Heart right ventricle (tissue), 16 donors: ENCODE results near the gene TRPM5. TPM values are rescaled to one million over a fixed set of nuclear protein-coding genes. Genes with fewer than 3 reads are reported as not detected.

Source experiments
- ATAC-seq, 8 donors: fragments of 200-7000 bp; cut with Tn5 transposase; one replicate each; pipeline ENCODE4 v1.9.1; 2020; ENCODE audit warnings: mild to moderate bottlenecking in 8 of 8, moderate library complexity in 8 of 8, moderate number of reproducible peaks in 1 of 8
- DNase-seq, 2 donors: peaks; one replicate each; pipeline ENCODE4 v3.0.0-alpha.2; 2020
- H3K27ac ChIP-seq, 10 donors: fragments of 200-600 bp; sonication (generic) in 2 of 10; one replicate each; pipeline versions ENCODE4 v1.5.0 to v1.8.0; 2020 to 2022; ENCODE audit warnings: mild to moderate bottlenecking in 3 of 10
- H3K27me3 ChIP-seq, 7 donors: fragments of 200-600 bp; one replicate each; pipeline ENCODE4 v1.8.0; 2021 to 2022; ENCODE audit warnings: mild to moderate bottlenecking in 2 of 7
- H3K36me3 ChIP-seq, 9 donors: fragments of 200-600 bp; sonication (generic) in 1 of 9; one replicate each; pipeline versions ENCODE4 v1.5.0 to v1.8.0; 2020 to 2022; ENCODE audit warnings: mild to moderate bottlenecking in 2 of 9
- H3K4me1 ChIP-seq, 9 donors: fragments of 200-600 bp; sonication (generic) in 1 of 9; one replicate each; pipeline versions ENCODE4 v1.5.0 to v1.8.0; 2020 to 2022; ENCODE audit warnings: mild to moderate bottlenecking in 4 of 9
- H3K4me3 ChIP-seq, 10 donors: fragments of 200-600 bp; sonication (generic) in 2 of 10; one replicate each; pipeline versions ENCODE4 v1.5.0 to v1.8.0; 2020 to 2022; ENCODE audit warnings: mild to moderate bottlenecking in 7 of 10, moderate library complexity in 2 of 10
- H3K9me3 ChIP-seq, 11 donors: fragments of 200-600 bp in 10 of 11; sonication (generic) in 2 of 11; one replicate each; pipeline versions ENCODE4 v1.5.0 to v1.8.0; 2013 to 2022; ENCODE audit warnings: mild to moderate bottlenecking in 2 of 11, control low read depth in 1 of 11, moderate library complexity in 1 of 11
- WGBS, 2 donors: extraction: QIAGEN DNeasy Blood & Tissue Kit; methylation state at CpG; one replicate each; pipeline ENCODE4 v1.1.7; 2013; ENCODE audit warnings: inconsistent platforms in 1 of 2; 5-methylcytosine and 5-hydroxymethylcytosine counted together
- intact Hi-C, 10 donors: fragments of 100-400 bp; cut with DNase I; formaldehyde crosslinking; loops; one replicate each; pipeline versions ENCODE4 v1.11.1 to v1.14.2; 2022
- polyA plus RNA-seq, 2 donors: library from polyadenylated mRNA; stranded (reverse); fragments of 200-250 nt; gene quantifications; one replicate each; pipeline ENCODE4 v1.2.3, GENCODE V29; 2013
- total RNA-seq, 10 donors: library from RNA; stranded (reverse); fragmentation: NEBNext Ultra II Directional in 3 of 10; extraction: Animal tissue kit (Norgen Biotek cat#: 25700) in 3 of 10; gene quantifications; one replicate each; pipeline versions ENCODE4 v1.2.1 to v1.2.4, GENCODE V29; 2021 to 2023
- TF ChIP-seq, protein P1 (sequence below), 9 donors: fragments of 200-600 bp; sonication (generic) in 2 of 9; IDR thresholded peaks; one replicate each; pipeline versions ENCODE4 v1.5.0 to v1.8.0; 2021 to 2022; ENCODE audit warnings: antibody characterized with exemption in 9 of 9, mild to moderate bottlenecking in 5 of 9, moderate library complexity in 1 of 9
- donor health status: Arrhythmogenic right ventricular cardiomyopathy.
- donor health status: ischemic (EF 13 %, LVEDD 7.1; RV severe dilation, severe dysfunction).
- donor health status: healthy with polysubstance abuse.
- donor health status: DM: no; HTN: yes; CAD: no.
- donor health status: DM: no; HTN: no; CAD: no.
- donor health status: ischemic (EF 25% LVEDD 6.9; RV normal size, moderate dysfunction).
- donor health status: ischemic (EF 25% LVEDD 5.7; RV mildly dilated, moderate dysfunction).
- donor health status: healthy.
- donor health status: DM: yes; HTN: yes; CAD: no.
- donor health status: Ischemic cardiomyopathy.
- donor health status: ischemic (EF 35%, LVEDD 5.7; RV mildly dilated, moderate dysfunction).
- donor health status: nonischemic (EF 11% LVEDD 7.7; RV severe dilation, severe dysfunction).
- donor health status: DM: yes; HTN: yes; CAD: no.
- donor health status: PGD.
- donor health status: ischemic (EF 29% LVEDD 5.4; RV normal size, mild dysfunction).
- donor health status: nonischemic (EF 23%, LVEDD 6.1; RV moderate dilation, normal function).

TRPM5 gene
- total and polyA plus RNA-seq, 12 donors, result not detected

DNA sequence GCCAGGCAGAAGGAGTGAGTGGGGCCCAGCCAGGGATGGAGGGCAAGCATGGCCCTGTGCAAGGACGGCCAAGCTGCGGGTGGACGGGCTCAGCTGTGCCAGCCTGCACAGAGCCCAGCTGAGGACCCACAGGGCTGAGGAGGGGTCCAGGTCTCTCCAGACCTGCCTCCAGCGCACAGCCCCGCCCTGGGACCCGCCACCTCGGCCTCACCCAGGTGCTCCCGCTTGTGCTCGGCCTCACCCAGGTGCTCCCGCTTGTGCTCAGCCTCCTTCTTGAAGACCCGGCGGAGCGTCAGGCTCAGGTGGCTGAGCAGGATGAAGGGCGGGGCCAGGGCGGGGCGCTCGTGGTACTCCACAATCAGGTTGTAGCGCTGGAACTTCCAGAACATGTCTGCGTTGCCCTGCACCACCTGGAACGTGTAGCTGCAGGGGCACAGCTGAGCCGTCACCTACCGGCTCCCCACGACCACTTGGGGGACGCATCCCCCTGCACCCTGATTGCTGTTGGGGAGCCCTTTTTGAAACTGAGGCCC lies 37.4 kb downstream of the TRPM5 start:
- peaks cover under 1 to 6% (median 4%) of the 10 kb centered on the region in 9 donors for H3K4me1 ChIP-seq
- TF ChIP-seq, protein P1, sequence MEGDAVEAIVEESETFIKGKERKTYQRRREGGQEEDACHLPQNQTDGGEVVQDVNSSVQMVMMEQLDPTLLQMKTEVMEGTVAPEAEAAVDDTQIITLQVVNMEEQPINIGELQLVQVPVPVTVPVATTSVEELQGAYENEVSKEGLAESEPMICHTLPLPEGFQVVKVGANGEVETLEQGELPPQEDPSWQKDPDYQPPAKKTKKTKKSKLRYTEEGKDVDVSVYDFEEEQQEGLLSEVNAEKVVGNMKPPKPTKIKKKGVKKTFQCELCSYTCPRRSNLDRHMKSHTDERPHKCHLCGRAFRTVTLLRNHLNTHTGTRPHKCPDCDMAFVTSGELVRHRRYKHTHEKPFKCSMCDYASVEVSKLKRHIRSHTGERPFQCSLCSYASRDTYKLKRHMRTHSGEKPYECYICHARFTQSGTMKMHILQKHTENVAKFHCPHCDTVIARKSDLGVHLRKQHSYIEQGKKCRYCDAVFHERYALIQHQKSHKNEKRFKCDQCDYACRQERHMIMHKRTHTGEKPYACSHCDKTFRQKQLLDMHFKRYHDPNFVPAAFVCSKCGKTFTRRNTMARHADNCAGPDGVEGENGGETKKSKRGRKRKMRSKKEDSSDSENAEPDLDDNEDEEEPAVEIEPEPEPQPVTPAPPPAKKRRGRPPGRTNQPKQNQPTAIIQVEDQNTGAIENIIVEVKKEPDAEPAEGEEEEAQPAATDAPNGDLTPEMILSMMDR (IDR thresholded peaks at IDR 0.05), result no peak
- ATAC-seq (no peak), DNase-seq (no peak)
- H3K27ac ChIP-seq, result no peak overlapping the region
- no peak overlapping the region for H3K4me3 ChIP-seq
- intact Hi-C loops, result loop anchor here in 1 of 10 donors (5.0 kb wide), 1 partner anchor 35 kb away; no protein-coding TSS in a partner anchor
- WGBS, 2 donors, result 88 to 89% methylated on average over 24 of the region's 24 CpGs
- no peaks in the 10 kb centered on the region for H3K27me3 ChIP-seq
- H3K36me3 ChIP-seq, result peaks cover 0 to 26% (median 13%) of the 10 kb centered on the region in 9 donors
- no peaks in the 10 kb centered on the region for H3K9me3 ChIP-seq

DNA sequence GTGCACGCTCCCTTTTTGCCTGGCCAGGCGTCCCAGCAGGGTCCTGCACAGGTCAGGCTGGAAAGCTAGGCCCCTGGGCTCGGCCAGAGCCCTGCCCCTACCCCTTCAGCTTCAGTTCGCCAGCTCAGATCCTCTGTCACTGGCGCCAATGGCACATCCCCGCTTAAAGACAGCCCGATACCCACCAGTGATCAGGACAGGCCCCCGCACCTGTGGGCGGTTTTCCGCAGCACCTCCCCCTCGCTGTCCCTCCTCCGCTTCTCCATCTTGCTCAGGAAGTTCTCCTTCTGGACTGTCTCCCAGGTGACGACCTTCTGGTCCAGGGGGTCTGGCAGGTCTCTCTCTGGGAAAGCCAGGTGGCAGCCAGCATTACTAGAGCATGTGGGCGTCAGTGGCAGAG lies 37.9 kb downstream of the TRPM5 start:
- intact Hi-C loops, result loop anchor here in 1 of 10 donors (5.0 kb wide), 1 partner anchor 34 kb away; no protein-coding TSS in a partner anchor
- Histone ChIP-seq H3K9me3 (no peaks in the 10 kb centered on the region), H3K4me1 (peaks cover 6 to 11% (median 9%) of the 10 kb centered on the region in 9 donors), H3K27ac (no peak overlapping the region), H3K4me3 (no peak overlapping the region), H3K27me3 (no peaks in the 10 kb centered on the region), H3K36me3 (peaks cover 0 to 27% (median 13%) of the 10 kb centered on the region in 9 donors)
- TF ChIP-seq, protein P1 (IDR thresholded peaks at IDR 0.05), result no peak
- DNase-seq (no peak), ATAC-seq (no peak)
- WGBS, 2 donors, result 91 to 93% methylated on average over 14 of the region's 14 CpGs

DNA sequence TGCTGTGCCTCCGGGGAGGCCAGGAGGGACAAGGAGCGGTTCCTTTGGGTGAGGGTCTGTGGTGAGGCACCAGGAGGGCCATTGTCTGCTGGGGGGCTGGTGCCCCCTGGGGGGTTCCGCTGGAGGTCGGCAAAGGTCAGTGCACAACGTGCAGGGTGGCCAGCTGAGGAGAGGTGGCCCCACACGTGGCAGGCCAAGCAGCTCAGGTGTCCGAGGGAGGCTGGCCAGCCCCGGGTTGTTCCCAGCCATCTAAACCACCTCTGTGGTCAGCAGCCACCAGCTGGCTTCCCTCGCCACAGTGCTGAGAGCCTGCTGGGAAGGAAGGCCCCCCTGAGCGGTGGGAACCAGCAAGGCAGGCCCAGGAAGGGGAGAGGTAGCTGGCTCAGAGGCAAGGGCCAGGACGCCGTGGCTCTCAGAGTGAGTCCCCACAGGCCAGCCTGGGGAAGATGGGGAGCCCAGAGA lies 39.5 kb downstream of the TRPM5 start:
- intact Hi-C loops, result loop anchor here in 5 of 10 donors (5.0 kb wide), 5 partner anchors 32 to 212 kb away; partner anchors contain the start of genes C11orf21 (in 1 of the 5) and TSPAN32 (in 1 of the 5)
- no peak for DNase-seq
- Histone ChIP-seq H3K27ac (no peak overlapping the region), H3K27me3 (no peaks in the 10 kb centered on the region), H3K4me3 (no peak overlapping the region), H3K36me3 (peaks cover 0 to 27% (median 13%) of the 10 kb centered on the region in 9 donors), H3K9me3 (no peaks in the 10 kb centered on the region), H3K4me1 (peaks cover 11 to 18% (median 13%) of the 10 kb centered on the region in 9 donors)
- ATAC-seq, result no peak
- WGBS, 2 donors, result 62 to 72% methylated on average over 12 of the region's 12 CpGs
- TF ChIP-seq, protein P1 (IDR thresholded peaks at IDR 0.05), result no peak

DNA sequence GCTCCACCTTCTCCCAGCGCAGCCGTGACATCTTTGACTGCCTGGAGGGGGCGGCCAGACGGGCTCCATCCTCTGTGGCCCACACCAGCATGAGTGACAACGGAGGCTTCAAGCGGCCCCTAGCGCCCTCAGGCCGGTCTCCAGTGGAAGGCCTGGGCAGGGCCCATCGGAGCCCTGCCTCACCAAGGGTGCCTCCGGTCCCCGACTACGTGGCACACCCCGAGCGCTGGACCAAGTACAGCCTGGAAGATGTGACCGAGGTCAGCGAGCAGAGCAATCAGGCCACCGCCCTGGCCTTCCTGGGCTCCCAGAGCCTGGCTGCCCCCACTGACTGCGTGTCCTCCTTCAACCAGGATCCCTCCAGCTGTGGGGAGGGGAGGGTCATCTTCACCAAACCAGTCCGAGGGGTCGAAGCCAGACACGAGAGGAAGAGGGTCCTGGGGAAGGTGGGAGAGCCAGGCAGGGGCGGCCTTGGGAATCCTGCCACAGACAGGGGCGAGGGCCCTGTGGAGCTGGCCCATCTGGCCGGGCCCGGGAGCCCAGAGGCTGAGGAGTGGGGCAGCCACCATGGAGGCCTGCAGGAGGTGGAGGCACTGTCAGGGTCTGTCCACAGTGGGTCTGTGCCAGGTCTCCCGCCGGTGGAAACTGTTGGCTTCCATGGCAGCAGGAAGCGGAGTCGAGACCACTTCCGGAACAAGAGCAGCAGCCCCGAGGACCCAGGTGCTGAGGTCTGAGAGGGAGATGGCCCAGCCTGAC lies 41.2 kb downstream of the TRPM5 start:
- no peak overlapping the region for H3K27ac ChIP-seq
- no peaks in the 10 kb centered on the region for H3K9me3 ChIP-seq
- peaks cover 19 to 32% (median 27%) of the 10 kb centered on the region in 9 donors for H3K4me1 ChIP-seq
- DNase-seq (no peak), ATAC-seq (no peak)
- TF ChIP-seq, protein P1 (IDR thresholded peaks at IDR 0.05), result no peak
- no peaks in the 10 kb centered on the region for H3K27me3 ChIP-seq
- H3K4me3 ChIP-seq, result no peak overlapping the region
- 85 to 87% methylated on average over 28 to 31 of the region's 31 CpGs for WGBS, 2 donors
- peaks cover 0 to 35% (median 14%) of the 10 kb centered on the region in 9 donors for H3K36me3 ChIP-seq
- intact Hi-C loops, result loop anchor here in 5 of 10 donors (5.0 kb wide), 4 partner anchors 91 to 211 kb away; partner anchors contain the start of genes C11orf21 (in 1 of the 5) and TSPAN32 (in 1 of the 5)
